Measurements from ENCODE around the gene MAML2. TPM values are rescaled to one million over a fixed set of nuclear protein-coding genes. Genes with fewer than 3 reads are reported as not detected.

The MAML2 gene
- total RNA-seq, 2 donors from 2014 or later, result 29.2 to 34.9 TPM

DNA sequence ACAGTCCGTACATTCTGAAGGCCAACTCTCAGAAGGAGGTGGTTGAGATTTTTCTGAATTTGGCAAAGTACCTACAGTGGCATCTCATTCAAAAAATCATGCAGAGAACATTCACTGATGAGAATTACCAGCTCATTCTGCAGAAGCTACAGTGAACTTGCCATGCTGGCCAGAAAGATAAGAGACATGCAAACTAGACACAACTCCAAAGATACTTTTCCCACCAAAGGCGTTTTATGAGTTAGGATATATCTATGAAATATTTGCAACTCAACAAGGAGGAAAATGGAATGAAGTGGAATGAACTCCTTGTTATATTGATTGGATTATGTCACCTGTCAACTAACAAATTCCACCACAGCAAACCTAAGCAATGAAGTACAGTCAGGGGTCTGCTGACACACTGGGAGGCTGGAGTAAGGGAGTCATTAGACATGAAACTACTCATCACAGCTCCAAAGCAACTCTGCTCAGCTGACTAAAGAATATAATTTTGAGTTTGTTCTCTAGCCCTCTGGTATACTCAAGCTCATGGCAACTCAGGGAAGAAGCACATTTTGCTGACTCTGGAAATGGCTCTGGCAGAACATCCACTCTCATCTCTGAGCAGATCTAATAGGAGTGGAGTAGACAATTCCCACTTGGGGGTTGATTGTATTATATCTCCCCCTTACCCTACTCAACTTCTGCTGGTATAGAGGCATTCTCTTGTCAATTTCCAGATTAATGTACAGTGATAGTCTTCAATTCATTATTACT, 22.9 kb downstream of the MAML2 start:
- Mint-ChIP-seq H3K4me1 (peaks cover 38% of the 10 kb centered on the region), H3K27ac (peak overlapping the region; percentile 9), H3K27me3 (no peaks in the 10 kb centered on the region), H3K4me3 (no peak overlapping the region), H3K36me3 (ENCODE audit: low read depth) (peaks cover 2% of the 10 kb centered on the region)
- ATAC-seq (no peak), DNase-seq (no peak)
- H3K9me3 ChIP-seq (ENCODE audit: control insufficient read depth, low read length, poor library complexity, severe bottlenecking), result no peaks in the 10 kb centered on the region

DNA sequence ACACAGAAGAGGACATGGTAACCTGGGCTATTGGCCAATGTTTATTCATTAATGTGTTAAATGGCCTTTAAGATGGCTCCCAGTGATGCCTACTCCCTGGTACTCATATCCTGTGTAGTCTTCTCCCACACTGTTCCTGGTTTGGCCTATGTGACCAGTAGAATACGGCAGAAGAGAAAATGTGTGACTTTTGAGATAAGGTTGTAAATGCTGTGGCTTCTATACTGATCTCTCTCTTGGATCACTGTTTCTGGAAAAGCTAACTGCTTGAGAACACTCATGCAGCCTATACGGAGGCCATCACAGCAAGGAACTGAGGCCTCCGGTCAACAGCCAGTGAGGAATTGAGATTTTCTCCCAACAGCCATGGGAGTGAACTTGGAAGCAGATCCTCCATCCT, 24.1 kb downstream of the MAML2 start:
- DNase-seq (no peak), ATAC-seq (no peak)
- Mint-ChIP-seq H3K4me3 (no peak overlapping the region), H3K27ac (peak overlapping the region; percentile 9), H3K4me1 (peaks cover 47% of the 10 kb centered on the region), H3K27me3 (no peaks in the 10 kb centered on the region), H3K36me3 (ENCODE audit: low read depth) (peaks cover 2% of the 10 kb centered on the region)
- no peaks in the 10 kb centered on the region for H3K9me3 ChIP-seq (ENCODE audit: control insufficient read depth, low read length, poor library complexity, severe bottlenecking)

DNA sequence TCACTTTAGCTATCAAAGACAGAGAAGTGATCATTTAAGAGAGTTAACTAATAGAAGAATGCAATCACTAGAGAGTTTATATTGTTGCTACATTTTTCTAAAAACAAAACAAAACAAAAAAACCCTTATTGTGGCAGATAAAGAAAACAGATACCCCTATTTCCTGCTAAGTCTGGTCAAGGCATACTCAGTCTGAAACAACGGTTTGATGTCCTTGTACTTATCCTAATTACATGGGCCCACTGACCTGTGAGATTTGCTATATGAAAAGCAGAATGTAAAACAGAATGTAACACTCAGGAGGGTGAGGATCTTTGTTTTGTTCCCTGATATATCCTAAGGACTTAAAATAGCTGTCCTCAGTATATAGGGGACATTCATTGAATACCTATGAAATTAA, 24.6 kb downstream of the MAML2 start:
- peaks cover 49% of the 10 kb centered on the region for H3K4me1 Mint-ChIP-seq
- no peaks in the 10 kb centered on the region for H3K27me3 Mint-ChIP-seq
- no peak overlapping the region for H3K27ac Mint-ChIP-seq
- ATAC-seq (no peak), DNase-seq (no peak)
- H3K36me3 Mint-ChIP-seq (ENCODE audit: low read depth), result peaks cover 2% of the 10 kb centered on the region
- H3K9me3 ChIP-seq (ENCODE audit: control insufficient read depth, low read length, poor library complexity, severe bottlenecking), result no peaks in the 10 kb centered on the region
- no peak overlapping the region for H3K4me3 Mint-ChIP-seq

DNA sequence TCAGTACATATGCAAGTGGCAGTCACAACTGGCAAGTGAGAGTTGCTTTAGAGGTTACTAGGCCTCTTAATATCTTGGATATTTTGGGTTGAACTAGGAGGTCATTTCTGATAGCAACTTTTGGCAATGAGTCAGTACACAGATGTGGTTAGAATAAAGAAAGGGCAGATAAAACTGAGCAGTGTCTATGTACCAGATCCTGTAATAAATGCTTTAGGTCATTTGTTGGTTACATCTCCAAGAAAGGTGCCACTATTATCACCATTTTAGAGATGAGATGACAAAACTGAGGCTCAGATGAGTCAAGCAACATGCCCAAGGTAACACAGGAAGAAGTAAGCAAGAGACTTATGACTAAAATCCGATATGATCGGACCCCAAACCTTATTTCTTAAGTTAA, 25.0 kb downstream of the MAML2 start:
- H3K9me3 ChIP-seq (ENCODE audit: control insufficient read depth, low read length, poor library complexity, severe bottlenecking), result no peaks in the 10 kb centered on the region
- Mint-ChIP-seq H3K27ac (no peak overlapping the region), H3K36me3 (ENCODE audit: low read depth) (peaks cover 2% of the 10 kb centered on the region), H3K4me1 (peaks cover 50% of the 10 kb centered on the region), H3K4me3 (no peak overlapping the region), H3K27me3 (no peaks in the 10 kb centered on the region)
- no peak for DNase-seq
- ATAC-seq, result no peak

DNA sequence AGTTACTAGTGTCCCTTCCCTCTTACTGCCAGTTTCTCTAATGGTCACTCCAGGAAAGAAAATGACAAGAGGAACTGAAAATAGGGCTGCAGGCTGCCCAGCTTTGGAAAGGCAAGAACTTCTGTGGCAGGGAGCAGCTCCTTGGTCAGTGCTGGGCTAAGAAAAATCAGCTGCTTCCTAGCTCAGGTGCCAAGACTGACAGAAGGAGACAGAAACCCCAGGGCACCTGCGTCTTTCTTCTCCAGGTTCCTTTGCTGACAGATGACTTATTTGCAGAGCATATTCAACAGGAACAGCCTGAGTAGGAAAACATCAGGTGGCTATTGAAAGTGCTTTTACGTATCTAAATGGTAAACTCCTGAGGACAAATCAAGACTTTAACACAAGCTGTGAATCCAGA, 25.4 kb downstream of the MAML2 start:
- H3K36me3 Mint-ChIP-seq (ENCODE audit: low read depth), result peaks cover 2% of the 10 kb centered on the region
- DNase-seq, result no peak
- no peaks in the 10 kb centered on the region for H3K9me3 ChIP-seq (ENCODE audit: control insufficient read depth, low read length, poor library complexity, severe bottlenecking)
- ATAC-seq, result no peak
- no peaks in the 10 kb centered on the region for H3K27me3 Mint-ChIP-seq
- peak overlapping the region; percentile 57 for H3K27ac Mint-ChIP-seq
- H3K4me3 Mint-ChIP-seq, result peak overlapping the region; percentile 7
- peaks cover 50% of the 10 kb centered on the region for H3K4me1 Mint-ChIP-seq

DNA sequence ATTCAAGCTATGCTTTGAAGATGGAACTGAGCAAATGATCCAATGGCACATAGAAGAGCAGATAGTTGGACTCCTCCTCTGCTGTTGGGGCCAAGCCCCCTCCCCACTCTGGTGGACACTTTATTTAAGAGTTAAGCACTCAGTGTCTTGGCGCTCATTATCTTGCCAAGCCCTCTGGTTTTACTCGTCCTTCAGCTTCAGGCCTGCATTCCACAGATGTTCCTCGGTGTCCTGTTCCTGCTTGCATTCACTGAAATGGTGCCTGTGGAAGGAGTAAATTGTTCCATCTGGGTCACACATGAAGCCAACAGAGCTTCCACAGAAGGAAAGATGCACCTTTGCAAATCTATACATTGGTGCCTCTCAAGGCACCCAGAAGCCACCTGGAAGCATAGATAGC, 26.1 kb downstream of the MAML2 start:
- Mint-ChIP-seq H3K27ac (peak overlapping the region; percentile 57), H3K4me3 (no peak overlapping the region), H3K36me3 (ENCODE audit: low read depth) (peaks cover 2% of the 10 kb centered on the region), H3K4me1 (peaks cover 47% of the 10 kb centered on the region), H3K27me3 (no peaks in the 10 kb centered on the region)
- DNase-seq (no peak), ATAC-seq (no peak)
- H3K9me3 ChIP-seq (ENCODE audit: control insufficient read depth, low read length, poor library complexity, severe bottlenecking), result no peaks in the 10 kb centered on the region

DNA sequence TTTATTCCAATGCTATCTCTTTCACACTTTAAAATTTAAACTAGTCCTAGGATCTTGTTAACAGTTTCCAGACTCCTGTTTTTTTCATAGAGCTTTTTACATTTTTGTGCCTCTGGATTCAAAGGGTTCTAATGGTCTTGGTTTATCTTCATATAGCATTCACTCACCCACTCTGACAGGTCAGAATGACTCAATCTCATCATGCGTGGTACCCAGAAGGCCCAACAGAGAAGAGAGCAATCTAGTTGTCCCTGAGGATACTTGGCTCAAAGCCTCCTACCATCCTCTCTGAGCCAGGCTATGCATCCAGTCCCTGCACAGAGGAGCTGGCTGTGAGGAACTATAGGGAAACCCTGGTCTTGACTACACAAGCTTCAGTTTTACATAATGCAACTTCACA, 27.5 kb downstream of the MAML2 start:
- H3K27ac Mint-ChIP-seq, result peak overlapping the region; percentile 89
- no peak for DNase-seq
- ATAC-seq, result no peak
- peak overlapping the region; percentile 15 for H3K4me3 Mint-ChIP-seq
- H3K4me1 Mint-ChIP-seq, result peaks cover 43% of the 10 kb centered on the region
- H3K27me3 Mint-ChIP-seq, result no peaks in the 10 kb centered on the region
- no peaks in the 10 kb centered on the region for H3K9me3 ChIP-seq (ENCODE audit: control insufficient read depth, low read length, poor library complexity, severe bottlenecking)
- H3K36me3 Mint-ChIP-seq (ENCODE audit: low read depth), result peaks cover 2% of the 10 kb centered on the region

DNA sequence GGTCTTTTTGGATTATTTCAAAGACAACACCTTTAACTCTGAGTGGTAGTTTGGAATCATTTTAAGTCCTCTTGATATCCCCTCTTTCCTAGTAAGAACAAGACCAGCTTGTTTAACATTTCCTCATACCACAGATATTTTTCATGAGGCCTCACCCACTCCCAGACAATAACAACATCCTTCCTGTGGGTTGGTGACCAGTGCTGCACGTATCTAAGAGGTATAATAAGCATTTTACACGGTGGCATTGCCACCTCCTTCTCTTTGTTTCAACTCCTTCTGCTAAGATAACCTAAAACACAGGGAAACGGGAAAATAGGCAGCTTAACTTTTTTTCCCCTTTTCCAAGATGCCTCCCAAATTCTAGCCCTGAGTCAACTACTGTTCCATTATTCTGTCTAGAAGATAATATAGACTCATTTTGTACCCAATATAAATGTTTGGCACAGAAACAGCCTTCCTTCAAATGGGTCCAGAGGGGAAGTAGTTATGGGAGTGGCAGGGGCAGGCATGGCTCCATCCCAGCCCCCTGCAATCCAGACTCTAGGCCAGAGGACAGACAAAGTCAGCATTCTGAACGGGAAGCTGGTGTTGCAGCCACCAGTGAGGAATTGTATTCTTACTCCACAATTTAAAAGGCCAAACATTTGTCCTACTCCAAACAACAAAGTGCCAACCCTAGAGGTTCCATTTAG, 28.5 kb downstream of the MAML2 start:
- Mint-ChIP-seq H3K27me3 (no peaks in the 10 kb centered on the region), H3K36me3 (ENCODE audit: low read depth) (peaks cover 2% of the 10 kb centered on the region), H3K4me3 (peak overlapping the region; percentile 63), H3K27ac (peak overlapping the region; percentile 89), H3K4me1 (peaks cover 38% of the 10 kb centered on the region)
- peak; percentile 66 for ATAC-seq
- H3K9me3 ChIP-seq (ENCODE audit: control insufficient read depth, low read length, poor library complexity, severe bottlenecking), result no peaks in the 10 kb centered on the region
- no peak for DNase-seq

DNA sequence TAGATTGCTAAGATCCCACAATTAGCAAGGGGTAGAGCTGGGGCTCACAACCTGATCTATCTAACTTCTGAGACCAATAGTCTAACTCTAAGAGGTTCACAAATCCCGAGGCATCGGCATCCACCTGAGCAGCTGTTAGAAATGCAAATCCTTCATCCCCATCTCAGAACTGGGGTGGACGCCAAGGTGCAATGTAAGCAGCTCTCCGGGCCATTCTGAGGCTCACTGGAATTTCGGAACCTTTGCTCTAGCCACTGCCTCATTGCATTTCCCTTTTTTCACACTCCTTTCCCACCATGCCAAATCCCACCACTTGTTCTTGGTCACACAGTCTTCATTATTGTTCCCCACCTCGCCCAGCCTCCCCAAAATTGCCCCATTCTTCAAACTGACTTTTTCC, 29.8 kb downstream of the MAML2 start:
- Mint-ChIP-seq H3K36me3 (ENCODE audit: low read depth) (peaks cover 2% of the 10 kb centered on the region), H3K27ac (peak overlapping the region; percentile 89)
- no peak for ATAC-seq

DNA sequence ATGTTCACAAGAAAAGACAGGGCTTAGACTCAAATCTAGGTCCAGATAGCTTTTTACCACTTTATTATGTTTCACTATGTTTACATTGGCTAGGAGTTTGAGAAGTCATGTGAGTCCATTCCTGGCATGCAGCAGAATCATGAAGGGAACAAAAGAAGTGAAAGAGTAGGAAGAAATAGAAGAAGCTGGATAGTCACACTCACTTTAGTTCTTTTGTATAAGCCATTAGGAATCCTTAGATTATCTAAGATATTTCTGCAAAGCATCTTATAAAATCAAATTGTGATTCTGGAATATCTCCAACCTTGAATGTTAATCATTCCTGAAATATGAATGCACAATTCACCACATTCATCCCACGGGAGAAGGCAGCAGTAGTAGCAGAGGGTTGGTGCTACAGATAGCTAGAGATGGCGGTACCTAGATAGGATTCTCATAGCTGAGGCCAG, 31.9 kb downstream of the MAML2 start:
- no peaks in the 10 kb centered on the region for H3K9me3 ChIP-seq (ENCODE audit: control insufficient read depth, low read length, poor library complexity, severe bottlenecking)
- Mint-ChIP-seq H3K4me1 (peaks cover 34% of the 10 kb centered on the region), H3K4me3 (no peak overlapping the region), H3K27ac (peak overlapping the region; percentile 51), H3K27me3 (no peaks in the 10 kb centered on the region), H3K36me3 (ENCODE audit: low read depth) (no peaks in the 10 kb centered on the region)
- ATAC-seq (no peak), DNase-seq (no peak)

More for the DNA sequence above, 29.8 kb downstream of the MAML2 start:
- H3K27me3 Mint-ChIP-seq, result no peaks in the 10 kb centered on the region
- no peak overlapping the region for H3K4me3 Mint-ChIP-seq
- H3K4me1 Mint-ChIP-seq, result peaks cover 28% of the 10 kb centered on the region
- no peaks in the 10 kb centered on the region for H3K9me3 ChIP-seq (ENCODE audit: control insufficient read depth, low read length, poor library complexity, severe bottlenecking)
- DNase-seq, result no peak

DNA sequence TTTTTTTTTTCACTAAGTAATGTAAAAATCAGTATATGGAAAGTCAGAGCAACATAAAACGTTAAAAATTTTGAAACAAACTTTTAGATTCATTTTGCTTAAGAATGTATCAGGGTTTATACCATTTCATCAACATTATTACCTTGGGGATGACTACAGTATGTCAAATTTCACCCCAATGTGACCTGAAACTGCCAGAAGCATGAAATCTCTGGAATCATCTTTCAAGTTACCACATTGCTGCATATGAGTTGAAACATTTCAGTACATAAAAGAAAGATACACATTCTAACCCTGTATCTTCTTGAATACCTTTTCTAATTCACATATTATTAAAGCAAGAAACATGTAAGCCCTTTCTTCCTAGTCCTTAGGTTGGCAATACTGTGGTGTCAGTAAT, 32.8 kb downstream of the MAML2 start:
- Mint-ChIP-seq H3K27ac (peak overlapping the region; percentile 45), H3K27me3 (no peaks in the 10 kb centered on the region), H3K36me3 (ENCODE audit: low read depth) (no peaks in the 10 kb centered on the region), H3K4me1 (peaks cover 30% of the 10 kb centered on the region), H3K4me3 (no peak overlapping the region)
- ATAC-seq (no peak), DNase-seq (no peak)
- H3K9me3 ChIP-seq (ENCODE audit: control insufficient read depth, low read length, poor library complexity, severe bottlenecking), result no peaks in the 10 kb centered on the region

DNA sequence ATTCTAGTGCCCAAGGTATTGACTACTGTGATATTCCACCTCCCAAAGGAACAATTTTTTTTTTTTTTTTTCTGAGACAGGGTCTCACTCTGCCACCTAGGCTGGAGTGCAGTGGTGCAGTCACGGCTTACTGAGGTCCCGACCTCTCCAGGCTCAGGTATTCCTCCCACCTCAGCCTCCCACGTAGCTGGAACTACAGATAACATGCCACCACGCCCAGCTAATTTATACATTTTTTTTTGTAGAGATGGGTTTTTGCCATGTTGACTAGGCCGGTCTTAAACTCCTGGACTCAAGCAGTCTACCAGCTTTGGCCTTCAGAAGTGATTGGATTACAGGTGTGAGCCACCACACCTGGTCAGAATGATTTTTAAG, 33.4 kb downstream of the MAML2 start:
- H3K36me3 Mint-ChIP-seq (ENCODE audit: low read depth), result no peaks in the 10 kb centered on the region
- H3K4me1 Mint-ChIP-seq, result peaks cover 25% of the 10 kb centered on the region
- no peak overlapping the region for H3K4me3 Mint-ChIP-seq
- no peaks in the 10 kb centered on the region for H3K9me3 ChIP-seq (ENCODE audit: control insufficient read depth, low read length, poor library complexity, severe bottlenecking)
- DNase-seq, result no peak
- ATAC-seq, result no peak
- H3K27me3 Mint-ChIP-seq, result no peaks in the 10 kb centered on the region
- H3K27ac Mint-ChIP-seq, result peak overlapping the region; percentile 45

DNA sequence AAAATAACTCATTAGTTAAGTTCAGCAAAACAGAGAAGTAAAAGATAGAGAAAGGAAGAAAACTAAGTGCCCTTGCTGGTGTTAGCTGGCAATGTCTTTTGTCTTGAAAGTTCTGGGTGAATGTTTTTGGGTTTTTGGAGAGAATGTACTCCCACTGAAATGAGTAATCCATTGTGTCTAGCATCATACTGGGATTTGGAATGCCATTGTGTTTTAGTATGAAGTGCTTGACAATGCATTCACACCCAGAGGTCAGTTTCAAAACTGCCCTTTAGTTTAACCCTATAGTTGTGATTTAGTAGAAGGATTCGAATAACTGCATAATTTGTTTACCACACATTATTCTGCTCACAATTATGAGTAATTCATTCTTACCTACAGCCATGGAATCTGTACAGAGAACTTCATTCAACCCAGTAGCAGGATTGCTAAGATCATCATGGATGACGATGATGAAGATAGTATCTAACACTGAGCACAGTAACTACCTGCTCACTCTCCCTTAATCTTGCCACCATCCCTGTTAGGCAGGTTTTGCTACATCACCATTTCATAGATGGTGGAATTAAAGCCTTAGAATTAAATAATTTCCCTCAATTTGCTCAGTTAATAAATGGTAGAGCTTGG, 33.9 kb downstream of the MAML2 start:
- ATAC-seq (no peak), DNase-seq (no peak)
- Mint-ChIP-seq H3K4me3 (no peak overlapping the region), H3K36me3 (ENCODE audit: low read depth) (no peaks in the 10 kb centered on the region), H3K4me1 (peaks cover 21% of the 10 kb centered on the region), H3K27me3 (no peaks in the 10 kb centered on the region), H3K27ac (peak overlapping the region; percentile 45)
- no peaks in the 10 kb centered on the region for H3K9me3 ChIP-seq (ENCODE audit: control insufficient read depth, low read length, poor library complexity, severe bottlenecking)
